Activated effector memory CD4-positive, alpha-beta T cell treated with anti-CD3 and anti-CD28 coated beads, Interleukin-2, amount 50 U/mL, for 16 hours (primary cell): ENCODE measurements around the gene RIPPLY3.
"Not testable (repeated sequence)": the region's sequence is repeated elsewhere in the genome, so short reads cannot be mapped to it uniquely, and the experiment has no call there.

Experiments used
- DNase-seq: peaks from one replicate; pipeline ENCODE4 v3.0.0-alpha.2; 2020

Gene RIPPLY3

GRCh38 chr21:36981977-36982700 lies 24.4 kb upstream of the RIPPLY3 start:
- no peak for DNase-seq

- DNase-seq, result no peak
Measured at GRCh38 chr21:36985751-36986594, 20.5 kb upstream of the RIPPLY3 start.

- DNase-seq, result no peak
Measured at GRCh38 chr21:36987845-36988244, 18.7 kb upstream of the RIPPLY3 start.

GRCh38 chr21:36988536-36988935 lies 18.0 kb upstream of the RIPPLY3 start:
- no peak for DNase-seq

- DNase-seq, result not testable (repeated sequence)
Measured at GRCh38 chr21:36989199-36989698, 17.3 kb upstream of the RIPPLY3 start.

- DNase-seq, result peak; percentile 94
Measured at GRCh38 chr21:36989699-36990507, 16.6 kb upstream of the RIPPLY3 start.

- DNase-seq, result no peak
Measured at GRCh38 chr21:36990508-36991205, 15.8 kb upstream of the RIPPLY3 start.

- DNase-seq, result no peak
Measured at GRCh38 chr21:36992671-36993070, 13.8 kb upstream of the RIPPLY3 start.

GRCh38 chr21:36994501-36995158 lies 11.9 kb upstream of the RIPPLY3 start:
- peak; percentile 77 for DNase-seq

- DNase-seq, result not testable (repeated sequence)
Measured at GRCh38 chr21:36995285-36995684, 11.2 kb upstream of the RIPPLY3 start.

- no peak for DNase-seq
Measured at GRCh38 chr21:36999131-36999898, 7.2 kb upstream of the RIPPLY3 start.

GRCh38 chr21:37000381-37000780 lies 6.1 kb upstream of the RIPPLY3 start:
- no peak for DNase-seq

GRCh38 chr21:37001441-37001840 lies 5.1 kb upstream of the RIPPLY3 start:
- no peak for DNase-seq

- peak; percentile 54 for DNase-seq
Measured at GRCh38 chr21:37002851-37003250, 3.7 kb upstream of the RIPPLY3 start.

GRCh38 chr21:37003917-37004316 lies 2.6 kb upstream of the RIPPLY3 start:
- DNase-seq, result not testable (repeated sequence)

- DNase-seq, result no peak
Measured at GRCh38 chr21:37005548-37006485, 685 bp upstream of the RIPPLY3 start.

- no peak for DNase-seq
Measured at GRCh38 chr21:37008724-37009123, 2.2 kb downstream of the RIPPLY3 start.

GRCh38 chr21:37009740-37010341 lies 3.3 kb downstream of the RIPPLY3 start:
- peak; percentile 90 for DNase-seq

GRCh38 chr21:37017951-37018679 lies 11.6 kb downstream of the RIPPLY3 start:
- no peak for DNase-seq
